ENCODE data around the gene CTSA. TPM values are rescaled to one million over a fixed set of nuclear protein-coding genes. Genes with fewer than 3 reads are reported as not detected.

The CTSA gene
- total and polyA plus RNA-seq, 2 of the 4 experiments (the other 2 are of a cell fraction) = 19.0 to 312 TPM

DNA sequence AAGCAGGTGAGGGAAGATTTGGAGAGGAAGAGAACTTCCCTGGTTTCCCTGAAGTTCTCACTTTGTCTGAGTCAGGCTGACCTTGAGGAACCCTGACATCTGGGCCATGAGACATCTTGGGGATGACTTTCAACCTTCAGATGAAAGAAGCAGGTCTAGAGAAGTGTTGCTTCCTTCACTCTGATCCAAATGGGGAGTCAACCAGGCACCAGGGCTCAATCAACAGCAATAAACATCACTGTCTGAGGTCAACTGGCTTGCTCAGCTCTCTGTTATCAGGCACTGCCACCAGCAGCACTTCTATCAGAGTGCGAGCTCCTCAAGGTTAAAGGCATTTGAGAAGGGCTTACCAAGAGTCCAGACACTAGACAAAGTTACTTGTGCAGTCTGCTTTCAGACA, 40.2 kb upstream of the CTSA start:
- Histone ChIP-seq H3K9ac (ENCODE audit: low read depth, low read length) (no peak overlapping the region), H3K18ac (ENCODE audit: low read depth, low read length) (no peak overlapping the region), H3K79me1 (ENCODE audit: low read depth in 1 of 2, low read length in 2 of 2) (peaks cover 9 to 50% of the 10 kb centered on the region in 2 experiments), H2BK20ac (ENCODE audit: low read depth, low read length) (no peak overlapping the region), H3K9me1 (ENCODE audit: insufficient read depth, low read length) (peaks cover 9% of the 10 kb centered on the region), H2AFZ (replicated peaks; ENCODE audit: low read length, poor library complexity) (no peak overlapping the region), H2AK5ac (ENCODE audit: low read depth, low read length) (no peak overlapping the region), H4K8ac (ENCODE audit: low read depth in 2 of 2, low read length in 2 of 2) (no peak overlapping the region), H4K20me1 (ENCODE audit: insufficient read depth, low read length) (peaks cover 5% of the 10 kb centered on the region; the same call in 1 of the 2 replicates), H2BK15ac (ENCODE audit: low read depth, low read length) (no peak overlapping the region), H2AK9ac (replicated peaks; ENCODE audit: low read depth, low read length, poor library complexity) (peak overlapping the region; percentile 52), H3K56ac (ENCODE audit: extremely low read depth, insufficient read depth, low read length) (no peak overlapping the region), H3K4me1 (ENCODE audit: control insufficient read depth, insufficient read depth, low read length) (peaks cover 4% of the 10 kb centered on the region; the same call in 1 of the 2 replicates), H3K23ac (ENCODE audit: low read depth, low read length) (no peak overlapping the region), H3K9me3 (ENCODE audit: control insufficient read depth, insufficient read depth, low read length) (no peaks in the 10 kb centered on the region), H3K4ac (ENCODE audit: low read depth, low read length) (no peak overlapping the region), H4K5ac (ENCODE audit: low read depth, low read length) (no peak overlapping the region), H2BK120ac (ENCODE audit: low read depth, low read length) (no peak overlapping the region), H3K4me2 (ENCODE audit: low read depth, low read length) (no peak overlapping the region), H2BK5ac (ENCODE audit: low read depth, low read length, poor library complexity, severe bottlenecking) (no peak overlapping the region), H3K14ac (replicated peaks; ENCODE audit: low read depth, low read length) (no peak overlapping the region), H4K91ac (ENCODE audit: insufficient read depth, low read depth, low read length) (no peak overlapping the region), H3K27me3 (ENCODE audit: control insufficient read depth, insufficient read depth, low read length) (no peaks in the 10 kb centered on the region), H3K27ac (ENCODE audit: insufficient read depth, low read length) (no peak overlapping the region), H3K36me3 (ENCODE audit: control insufficient read depth, insufficient read depth, low read length) (peaks cover 30% of the 10 kb centered on the region), H3K4me3 (ENCODE audit: insufficient read depth, low read depth, low read length) (no peak overlapping the region)
- DNase-seq = no peak
- ChIA-PET CTCF (no interaction called here), POLR2A (ENCODE audit: unreplicated experiment) (no interaction called here)
- dilution Hi-C loops (cut with HindIII; ENCODE audit: low sequenced_read_pairs, unreplicated experiment) (no loop called here), in situ Hi-C loops (cut with MboI; ENCODE audit: low sequenced_read_pairs) (no loop called here), intact Hi-C loops (cut with micrococcal nuclease) (no loop called here)
- TF ChIP-seq MXI1 (IDR thresholded peaks at IDR 0.05; ENCODE audit: borderline replicate concordance, low read depth, low read length) (no peak), MAZ (IDR thresholded peaks at IDR 0.05; ENCODE audit: borderline replicate concordance, low read depth, low read length) (no peak), CEBPB (IDR thresholded peaks at IDR 0.05; ENCODE audit: low read depth, low read length) (no peak)
- BruUV-seq (replicated peaks) = no TSS peak
- 100% methylated on average over 1 of the region's 1 CpG; no CpG with 5 or more reads in 1 of the 2 experiments for WGBS, 2 experiments (ENCODE audit: extremely low coverage in 2 of 2, insufficient read length in 1 of 2)
- no peak for ATAC-seq (ENCODE audit: low read depth)
